B cell (primary cell): ENCODE data around the gene JSRP1. TPM values are rescaled to one million over a fixed set of nuclear protein-coding genes. Genes with fewer than 3 reads are reported as not detected.
A peak's percentile ranks its signal among the peaks of the same experiment; 100 is the strongest.

Experiments used
- ATAC-seq: fragments of 200-7000 bp; cut with Tn5 transposase; one replicate; pipeline ENCODE4 v1.10.0; 2021; ENCODE audit warnings: low read depth, mild to moderate bottlenecking, moderate number of reproducible peaks, moderate library complexity
- CTCF ChIA-PET: fragments of 350-600 bp; sonication (Branson Sonifier 250); formaldehyde crosslinking; loops from one replicate; lab custom pipeline; 2021; ENCODE audit warnings: antibody characterized with exemption, inconsistent platforms; lab: Charles Lee
- POLR2A ChIA-PET: fragments of 350-600 bp; sonication (Branson Sonifier 250); formaldehyde crosslinking; loops from one replicate; lab custom pipeline; 2021; ENCODE audit warnings: antibody characterized with exemption; lab: Charles Lee
- DNase-seq: peaks from one replicate; pipeline ENCODE4 v3.0.0; 2013
- H2AFZ ChIP-seq: 2 replicates; pipeline ENCODE4 v1.6.1; 2012; ENCODE audit warnings: mild to moderate bottlenecking, low read depth, low read length; ENCODE audit not compliant: insufficient read depth, poor library complexity, severe bottlenecking
- H3K27ac ChIP-seq, 2 donors: 1 replicate in 1 of 2; 2 replicates in 1 of 2; pipeline ENCODE4 v1.5.1; 2012 to 2013; ENCODE audit warnings: low read length in 2 of 2, mild to moderate bottlenecking in 2 of 2, moderate library complexity in 1 of 2
- H3K27me3 ChIP-seq, 4 experiments: fragments of 200-600 bp in 1 of 4; sonication (generic) in 1 of 4; replicated peaks in 1 of 4; 1 replicate in 2 of 4; 2 replicates in 2 of 4; pipeline versions ENCODE4 v1.6.1 to v1.7.0; 2013 to 2016; ENCODE audit warnings: low read length in 3 of 4, mild to moderate bottlenecking in 2 of 4, mixed read lengths in 1 of 4, moderate library complexity in 1 of 4; ENCODE audit not compliant: insufficient read depth in 4 of 4, control insufficient read depth in 3 of 4; ENCODE audit errors: control extremely low read depth in 1 of 4
- H3K36me3 ChIP-seq, 2 experiments: replicated peaks in 1 of 2; 1 replicate in 1 of 2; 2 replicates in 1 of 2; pipeline versions ENCODE4 v1.6.1 to v1.7.1; 2013; ENCODE audit warnings: low read length in 1 of 2; ENCODE audit not compliant: insufficient read depth in 2 of 2, control insufficient read depth in 1 of 2; ENCODE audit errors: control extremely low read depth in 1 of 2, extremely low read depth in 1 of 2
- H3K4me1 ChIP-seq, 2 donors: fragments of 200-600 bp in 1 of 2; sonication (generic) in 1 of 2; 1 replicate in 1 of 2; 2 replicates in 1 of 2; pipeline versions ENCODE4 v1.5.1 to v1.6.1; 2013 to 2017; ENCODE audit warnings: low read length in 2 of 2; ENCODE audit not compliant: control insufficient read depth in 2 of 2, insufficient read depth in 2 of 2
- H3K4me2 ChIP-seq: replicated peaks from 2 replicates; pipeline ENCODE3; 2012; ENCODE audit warnings: mild to moderate bottlenecking, low read depth, low read length; ENCODE audit not compliant: poor library complexity, severe bottlenecking
- H3K4me3 ChIP-seq, 5 experiments: fragments of 200-600 bp in 1 of 5; sonication (generic) in 1 of 5; 1 replicate in 3 of 5; 2 replicates in 2 of 5; pipeline versions ENCODE4 v1.5.1 to v1.7.0; 2011 to 2016; ENCODE audit warnings: low read length in 4 of 5, mild to moderate bottlenecking in 4 of 5, low read depth in 2 of 5, control low read depth in 1 of 5, moderate library complexity in 1 of 5; ENCODE audit not compliant: insufficient read depth in 1 of 5; ENCODE audit errors: control extremely low read depth in 1 of 5, extremely low read depth in 1 of 5
- H3K79me2 ChIP-seq: fragments of 200-600 bp; sonication (generic); one replicate; pipeline ENCODE4 v1.6.0; 2016; ENCODE audit warnings: low read length; ENCODE audit not compliant: control insufficient read depth, insufficient read depth
- H3K9ac ChIP-seq: fragments of 200-600 bp; sonication (generic); 2 replicates; pipeline ENCODE4 v1.6.1; 2017; ENCODE audit warnings: mild to moderate bottlenecking, low read length, moderate library complexity
- H3K9me3 ChIP-seq, 3 donors: one replicate each; pipeline versions ENCODE4 v1.6.1 to v1.7.1; 2013; ENCODE audit warnings: low read length in 2 of 3; ENCODE audit not compliant: control insufficient read depth in 2 of 3, insufficient read depth in 1 of 3; ENCODE audit errors: control extremely low read depth in 1 of 3
- H4K20me1 ChIP-seq: 2 replicates; pipeline ENCODE4 v1.6.0; 2012; ENCODE audit warnings: mild to moderate bottlenecking, low read length; ENCODE audit not compliant: insufficient read depth, control insufficient read depth, poor library complexity, severe bottlenecking
- H3K27ac Mint-ChIP-seq: one replicate; pipeline ENCODE4 v1.8.0; 2021; ENCODE audit warnings: mixed read lengths
- H3K27me3 Mint-ChIP-seq: one replicate; pipeline ENCODE4 v1.8.0; 2021; ENCODE audit warnings: mixed read lengths
- H3K4me1 Mint-ChIP-seq: one replicate; pipeline ENCODE4 v1.8.0; 2021; ENCODE audit warnings: mixed read lengths
- H3K4me3 Mint-ChIP-seq: one replicate; pipeline ENCODE4 v1.8.0; 2021; ENCODE audit warnings: mixed read lengths
- H3K9me3 Mint-ChIP-seq: one replicate; pipeline ENCODE4 v1.8.0; 2022; ENCODE audit warnings: mixed read lengths; ENCODE audit not compliant: insufficient read depth
- EZH2 ChIP-seq: IDR thresholded peaks from 2 replicates; pipeline ENCODE4 v1.6.1; 2012; ENCODE audit warnings: borderline replicate concordance, low read depth, mild to moderate bottlenecking, moderate library complexity, low read length; ENCODE audit not compliant: insufficient read depth, poor library complexity, severe bottlenecking
- WGBS: methylation state at CpG from one replicate; pipeline ENCODE4 v1.1.5; 2013; ENCODE audit warnings: missing lambda C conversion rate; ENCODE audit not compliant: insufficient coverage; 5-methylcytosine and 5-hydroxymethylcytosine counted together
- intact Hi-C: fragments of 100-400 bp; cut with micrococcal nuclease; formaldehyde crosslinking; loops from one replicate; pipeline ENCODE4 v1.10.0; 2022
- polyA plus RNA-seq: library from polyadenylated mRNA; depleted of rRNA; stranded (reverse); fragments of >200 nt; gene quantifications from 2 replicates; pipeline ENCODE4 v1.2.3, GENCODE V29; 2012
- total RNA-seq, 2 donors: library from RNA; stranded (reverse); fragments of 120-200 nt in 1 of 2; gene quantifications; 1 replicate in 1 of 2; 2 replicates in 1 of 2; pipeline versions ENCODE4 v1.2.3 to v1.2.4, GENCODE V29; 2013 to 2022
- TF ChIP-seq, protein P1 (sequence below): fragments of 200-600 bp; IDR thresholded peaks from one replicate; pipeline ENCODE4 v1.8.0; 2022; ENCODE audit warnings: antibody characterized with exemption, mild to moderate bottlenecking

The JSRP1 gene
- total and polyA plus RNA-seq, 2 donors (not counting 1 experiment from before 2014, with no cell fraction given) = 2.1 to 3.0 TPM

DNA sequence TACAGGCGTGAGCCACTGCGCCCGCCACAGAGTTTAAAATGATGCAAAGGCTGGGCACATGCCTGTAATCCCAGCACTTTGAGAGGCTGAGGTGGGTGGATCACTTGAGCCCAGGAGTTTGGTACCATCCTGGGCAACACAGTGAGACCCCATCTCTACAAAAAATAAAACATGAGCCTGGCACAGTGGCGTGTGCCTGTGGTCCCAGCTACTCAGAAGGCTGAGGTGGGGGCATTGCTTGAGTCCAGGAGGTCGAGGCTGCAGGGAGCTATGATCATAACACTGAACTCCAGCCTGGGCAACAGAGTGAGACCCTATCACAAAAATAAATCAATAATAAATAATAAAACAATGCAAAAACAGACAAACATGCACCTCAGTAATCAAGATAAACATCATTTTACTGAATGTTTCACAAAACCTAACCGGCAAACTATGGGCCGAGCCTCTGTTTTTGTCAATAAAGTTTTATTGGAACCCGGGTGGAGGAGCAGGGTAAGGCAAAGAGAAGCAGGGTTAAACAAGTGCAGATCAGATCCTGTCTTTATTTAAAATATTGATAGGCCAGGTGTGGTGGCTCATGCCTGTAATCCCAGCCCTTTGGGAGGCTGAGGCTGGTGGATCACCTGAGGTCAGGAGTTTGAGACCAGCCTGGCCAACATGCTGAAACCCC, 27.8 kb upstream of the JSRP1 start:
- peaks cover 33 to 50% of the 10 kb centered on the region in 2 donors for H3K4me1 ChIP-seq
- no peak overlapping the region for H3K9ac ChIP-seq
- intact Hi-C loops = no loop called here
- ChIA-PET CTCF (interaction anchor here (0.6 to 1.6 kb wide), 5 partner anchors 13 to 102 kb away, joined by 3 to 5 read pairs (median 3); no protein-coding TSS in a partner anchor), POLR2A (interaction anchor here (0.6 to 1.0 kb wide), 2 partner anchors 12 to 26 kb away, joined by 3 to 7 read pairs; no protein-coding TSS in a partner anchor)
- H3K27ac ChIP-seq = no peak overlapping the region
- H3K4me3 ChIP-seq = no peak overlapping the region
- Mint-ChIP-seq H3K4me3 (no peak overlapping the region), H3K27me3 (no peaks in the 10 kb centered on the region), H3K4me1 (peaks cover 36% of the 10 kb centered on the region), H3K9me3 (no peaks in the 10 kb centered on the region), H3K27ac (no peak overlapping the region)
- no peak overlapping the region for H3K4me2 ChIP-seq
- 100% methylated on average over 1 of the region's 8 CpGs for WGBS
- ATAC-seq (no peak), DNase-seq (no peak)
- no peaks in the 10 kb centered on the region for H3K36me3 ChIP-seq
- H4K20me1 ChIP-seq = no peaks in the 10 kb centered on the region
- H3K79me2 ChIP-seq = peaks cover 22% of the 10 kb centered on the region
- TF ChIP-seq EZH2 = no peak
- TF ChIP-seq, protein P1, sequence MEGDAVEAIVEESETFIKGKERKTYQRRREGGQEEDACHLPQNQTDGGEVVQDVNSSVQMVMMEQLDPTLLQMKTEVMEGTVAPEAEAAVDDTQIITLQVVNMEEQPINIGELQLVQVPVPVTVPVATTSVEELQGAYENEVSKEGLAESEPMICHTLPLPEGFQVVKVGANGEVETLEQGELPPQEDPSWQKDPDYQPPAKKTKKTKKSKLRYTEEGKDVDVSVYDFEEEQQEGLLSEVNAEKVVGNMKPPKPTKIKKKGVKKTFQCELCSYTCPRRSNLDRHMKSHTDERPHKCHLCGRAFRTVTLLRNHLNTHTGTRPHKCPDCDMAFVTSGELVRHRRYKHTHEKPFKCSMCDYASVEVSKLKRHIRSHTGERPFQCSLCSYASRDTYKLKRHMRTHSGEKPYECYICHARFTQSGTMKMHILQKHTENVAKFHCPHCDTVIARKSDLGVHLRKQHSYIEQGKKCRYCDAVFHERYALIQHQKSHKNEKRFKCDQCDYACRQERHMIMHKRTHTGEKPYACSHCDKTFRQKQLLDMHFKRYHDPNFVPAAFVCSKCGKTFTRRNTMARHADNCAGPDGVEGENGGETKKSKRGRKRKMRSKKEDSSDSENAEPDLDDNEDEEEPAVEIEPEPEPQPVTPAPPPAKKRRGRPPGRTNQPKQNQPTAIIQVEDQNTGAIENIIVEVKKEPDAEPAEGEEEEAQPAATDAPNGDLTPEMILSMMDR = no peak
- no peak overlapping the region for H2AFZ ChIP-seq
- H3K27me3 ChIP-seq = no peaks in the 10 kb centered on the region
- H3K9me3 ChIP-seq = no peaks in the 10 kb centered on the region

DNA sequence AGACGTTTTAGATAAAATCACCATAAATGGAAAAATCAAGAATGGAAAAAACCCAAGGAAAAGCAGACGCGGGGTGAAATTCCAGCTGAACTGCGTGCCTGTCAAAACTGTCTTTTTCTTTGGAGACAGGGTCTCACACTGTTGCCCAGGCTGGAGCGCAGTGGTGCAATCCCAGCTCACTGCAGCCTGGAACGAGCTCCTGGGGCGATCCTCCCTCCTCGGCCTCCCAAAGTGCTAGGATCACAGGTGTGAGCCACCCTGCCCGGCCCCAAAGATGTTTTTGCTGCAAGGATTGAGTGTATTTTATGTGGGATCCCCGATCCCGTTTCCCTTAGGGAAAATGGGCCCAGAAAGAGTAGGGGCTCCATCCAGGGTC, 26.6 kb upstream of the JSRP1 start:
- H3K36me3 ChIP-seq = no peaks in the 10 kb centered on the region
- no peaks in the 10 kb centered on the region for H3K9me3 ChIP-seq
- H3K4me3 Mint-ChIP-seq = peak overlapping the region; percentile 58
- peaks cover 22 to 39% of the 10 kb centered on the region in 2 donors for H3K4me1 ChIP-seq
- whole genome bisulfite sequencing = 88% methylated on average over 9 of the region's 11 CpGs
- no peaks in the 10 kb centered on the region for H3K27me3 Mint-ChIP-seq
- peak overlapping the region; percentile 88 for H3K4me2 ChIP-seq
- CTCF ChIA-PET = interaction anchor here (1.2 to 1.6 kb wide), 3 partner anchors 25 to 109 kb away, joined by 3 to 5 read pairs (median 4); no protein-coding TSS in a partner anchor
- H4K20me1 ChIP-seq = no peaks in the 10 kb centered on the region
- no peak overlapping the region for H3K27ac ChIP-seq
- H3K4me1 Mint-ChIP-seq = peaks cover 29% of the 10 kb centered on the region
- TF ChIP-seq, protein P1 = no peak
- TF ChIP-seq EZH2 = no peak
- H3K9ac ChIP-seq = no peak overlapping the region
- peaks cover 27% of the 10 kb centered on the region for H3K79me2 ChIP-seq
- no peaks in the 10 kb centered on the region for H3K9me3 Mint-ChIP-seq
- no peak for ATAC-seq
- intact Hi-C loops = no loop called here
- POLR2A ChIA-PET = interaction anchor here (0.6 to 1.4 kb wide), 3 partner anchors 12 to 419 kb away, joined by 3 to 4 read pairs (median 3); no protein-coding TSS in a partner anchor
- H3K27ac Mint-ChIP-seq = peak overlapping the region; percentile 63
- H3K4me3 ChIP-seq = no peak overlapping the region
- H2AFZ ChIP-seq = no peak overlapping the region
- H3K27me3 ChIP-seq = no peaks in the 10 kb centered on the region
- DNase-seq = no peak
